GM18526 (cell line): ENCODE data around the gene PITHD1.

Experiments used
- POLR2A ChIP-seq: IDR thresholded peaks from 3 replicates; pipeline ENCODE4 v1.6.1; 2011; ENCODE audit not compliant: insufficient read length; ENCODE audit errors: extremely low read depth

The PITHD1 gene

GRCh38 chr1:23803674-23804073, 25.5 kb downstream of the PITHD1 start:
- TF ChIP-seq POLR2A, result no peak

GRCh38 chr1:23804183-23804835, 26.1 kb downstream of the PITHD1 start:
- no peak for TF ChIP-seq POLR2A

- no peak for TF ChIP-seq POLR2A
These were observed 26.8 kb downstream of the PITHD1 start for GRCh38 chr1:23805025-23805424.

GRCh38 chr1:23806280-23806679, 28.1 kb downstream of the PITHD1 start:
- no peak for TF ChIP-seq POLR2A

- TF ChIP-seq POLR2A, result no peak
These were observed 29.2 kb downstream of the PITHD1 start for GRCh38 chr1:23807453-23807852.

GRCh38 chr1:23809751-23810171, 31.5 kb downstream of the PITHD1 start:
- no peak for TF ChIP-seq POLR2A

GRCh38 chr1:23810818-23811540, 32.8 kb downstream of the PITHD1 start:
- no peak for TF ChIP-seq POLR2A

GRCh38 chr1:23814016-23814415, 35.8 kb downstream of the PITHD1 start:
- no peak for TF ChIP-seq POLR2A

- no peak for TF ChIP-seq POLR2A
These were observed 38.1 kb downstream of the PITHD1 start for GRCh38 chr1:23816361-23816760.

- no peak for TF ChIP-seq POLR2A
These were observed 38.7 kb downstream of the PITHD1 start for GRCh38 chr1:23816906-23817305.

GRCh38 chr1:23817633-23818032, 39.4 kb downstream of the PITHD1 start:
- no peak for TF ChIP-seq POLR2A

- no peak for TF ChIP-seq POLR2A
These were observed 45.5 kb downstream of the PITHD1 start for GRCh38 chr1:23823767-23824166.

- no peak for TF ChIP-seq POLR2A
These were observed 46.5 kb downstream of the PITHD1 start for GRCh38 chr1:23824711-23825075.

GRCh38 chr1:23825076-23825761, 47.0 kb downstream of the PITHD1 start, which contains the start of gene HMGCL:
TSS of gene HMGCL (minus strand) at chr1:23825429. CDS start at chr1:23825415, 14 bp downstream.
- TF ChIP-seq POLR2A, result peak; percentile 94

GRCh38 chr1:23825762-23826522, 47.7 kb downstream of the PITHD1 start:
- TF ChIP-seq POLR2A, result no peak
